Inferior parietal cortex (tissue), 1 donor: ENCODE measurements around the gene PDE4B.
"Not testable (repeated sequence)": the region's sequence is repeated elsewhere in the genome, so short reads cannot be mapped to it uniquely, and the experiment has no call there.

Experiments
- DNase-seq: peaks from one replicate; pipeline ENCODE4 v3.0.0-alpha.2; 2016; ENCODE audit errors: extremely low spot score

PDE4B gene

GRCh38 chr1:65953170-65953569 lies 160.5 kb downstream of the PDE4B start:
- DNase-seq = no peak

DNA sequence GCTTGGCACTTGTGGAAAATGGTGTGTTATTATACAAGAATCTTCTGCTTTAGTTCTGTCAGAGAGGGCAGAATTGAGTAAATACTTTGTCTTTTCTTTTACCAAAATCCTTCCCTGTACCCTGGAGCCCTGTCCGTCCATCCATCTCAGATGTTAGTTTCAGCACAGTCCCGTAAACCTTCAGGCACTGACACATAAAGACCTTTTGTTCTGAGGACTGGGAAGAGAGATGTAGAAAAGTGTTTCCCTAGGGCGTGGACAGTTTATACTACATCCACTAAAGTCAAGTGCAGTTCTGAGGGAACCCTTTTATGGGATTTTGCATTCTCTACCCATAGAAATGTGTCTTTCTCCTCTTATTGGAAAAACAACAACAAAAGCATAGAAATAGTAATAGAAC lies 162.4 kb downstream of the PDE4B start:
- DNase-seq = no peak

- no peak for DNase-seq
Observed at GRCh38 chr1:65955503-65955902, 162.8 kb downstream of the PDE4B start.

DNA sequence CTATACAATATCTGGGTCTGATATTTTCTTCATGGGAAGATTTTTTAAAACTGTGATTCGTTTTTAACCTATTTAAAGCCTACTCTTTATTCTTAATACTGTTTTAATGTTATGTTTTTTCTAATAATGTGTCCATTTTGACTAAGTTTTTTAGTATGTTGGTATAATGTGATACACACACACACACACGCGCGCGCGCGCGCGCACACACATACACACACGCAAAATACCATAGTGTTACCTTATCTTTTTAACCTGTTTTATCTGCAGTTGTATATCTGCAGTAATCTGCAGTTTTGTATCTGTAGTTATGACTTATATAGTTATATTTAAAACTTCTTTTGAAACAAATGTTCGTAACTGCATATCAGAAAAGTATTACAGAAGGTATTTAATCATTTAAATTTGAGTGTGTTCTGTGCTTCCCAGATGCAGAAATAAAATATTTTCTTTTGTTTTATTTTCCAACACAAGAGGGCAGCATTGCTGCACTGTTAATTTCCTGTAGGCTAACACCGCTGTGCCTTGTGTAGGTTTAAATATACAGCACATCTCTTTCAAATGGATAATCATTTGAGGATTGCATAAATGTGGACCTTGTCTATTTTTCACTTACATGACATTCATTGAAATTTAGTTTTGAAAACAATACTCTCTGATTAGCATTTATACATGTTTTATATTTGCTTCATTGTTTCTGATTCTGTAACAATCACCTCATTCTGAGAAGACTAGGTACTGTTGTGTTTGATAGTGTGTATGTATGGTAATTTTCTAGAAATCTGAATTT lies 166.1 kb downstream of the PDE4B start:
- peak; percentile 95 for DNase-seq

- DNase-seq = no peak
Observed at GRCh38 chr1:65959896-65960567, 167.3 kb downstream of the PDE4B start.

DNA sequence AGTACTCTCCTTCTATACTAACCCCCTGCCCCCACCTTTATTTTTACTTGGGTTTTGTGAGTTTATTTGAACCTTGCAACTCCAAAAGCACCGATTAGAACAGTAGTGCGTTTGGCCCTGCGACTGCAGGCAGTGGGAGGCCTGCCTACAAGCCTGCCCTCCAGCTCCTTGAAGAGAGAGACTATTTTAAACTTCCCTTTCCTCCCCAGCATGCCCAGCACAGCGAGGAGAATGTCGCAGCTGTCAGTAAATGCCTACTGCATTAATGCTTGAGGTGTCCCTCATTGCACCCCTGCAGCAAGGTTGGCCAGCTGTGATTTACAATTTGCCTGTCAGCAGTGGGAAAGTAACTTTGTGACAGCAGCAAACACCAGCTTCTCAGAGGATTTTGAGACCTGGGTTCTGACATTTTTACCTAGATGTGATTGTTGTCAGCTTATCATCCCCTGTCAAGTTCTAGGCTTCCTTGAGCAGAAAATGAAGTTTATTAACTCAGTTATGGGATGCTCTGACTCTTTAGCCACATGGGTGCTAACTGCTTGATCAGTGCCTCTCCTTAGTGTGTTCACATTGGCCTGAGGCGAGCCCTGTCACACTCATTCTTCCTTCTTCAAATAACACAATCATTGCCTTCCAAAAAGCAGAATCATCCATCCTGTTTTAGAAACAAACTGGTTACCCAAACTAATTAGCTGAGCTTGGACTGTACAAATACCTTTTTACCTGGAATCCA lies 170.6 kb downstream of the PDE4B start:
- peak; percentile 38 for DNase-seq

- peak; percentile 53 for DNase-seq
Observed at GRCh38 chr1:65964123-65964522, 171.4 kb downstream of the PDE4B start.

- DNase-seq = peak; percentile 34
Observed at GRCh38 chr1:65965112-65965996, 172.7 kb downstream of the PDE4B start.

GRCh38 chr1:65967492-65967891 lies 174.8 kb downstream of the PDE4B start:
- DNase-seq = not testable (repeated sequence)

DNA sequence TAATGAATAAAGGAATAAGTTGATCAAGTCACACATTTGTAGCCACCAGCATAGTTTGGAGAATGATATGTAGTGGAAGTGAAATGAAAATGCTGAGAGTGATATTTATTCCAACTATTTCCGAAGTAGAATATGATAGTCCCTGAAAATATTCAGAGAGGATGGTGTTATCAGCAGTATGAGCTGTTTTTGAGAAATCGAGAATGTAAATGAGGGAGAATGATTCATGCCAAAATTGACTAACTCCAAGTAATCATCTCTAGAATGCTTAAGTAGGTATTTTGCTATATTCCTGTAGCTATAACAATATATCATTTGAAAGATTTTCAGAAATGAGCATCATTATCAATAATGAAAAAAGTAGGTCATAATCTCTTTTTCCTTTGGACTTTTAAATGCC lies 178.9 kb downstream of the PDE4B start:
- DNase-seq = no peak

DNA sequence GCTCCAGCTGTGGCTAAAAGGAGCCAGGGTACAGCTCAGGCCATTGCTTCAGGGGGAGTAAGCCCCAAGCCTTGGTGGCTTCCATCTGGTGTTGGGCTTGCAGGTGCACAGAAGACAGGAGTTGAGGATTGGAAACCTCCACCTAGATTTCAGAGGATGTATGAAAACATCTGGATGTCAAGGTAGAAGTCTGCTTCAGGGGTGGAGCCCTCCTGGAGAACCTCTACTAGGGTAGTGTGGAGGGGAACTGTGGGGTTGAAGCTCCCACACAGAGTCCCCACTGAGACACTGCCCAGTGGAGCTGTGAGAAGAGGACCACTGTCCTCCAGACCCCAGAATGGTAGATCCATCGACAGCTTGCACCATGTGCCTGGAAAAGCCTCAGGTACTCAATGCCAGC lies 183.0 kb downstream of the PDE4B start:
- no peak for DNase-seq

GRCh38 chr1:65979136-65980044 lies 186.7 kb downstream of the PDE4B start:
- peak; percentile 90 for DNase-seq

GRCh38 chr1:65980237-65980636 lies 187.5 kb downstream of the PDE4B start:
- DNase-seq = peak; percentile 55

GRCh38 chr1:65983500-65983899 lies 190.8 kb downstream of the PDE4B start:
- no peak for DNase-seq

DNA sequence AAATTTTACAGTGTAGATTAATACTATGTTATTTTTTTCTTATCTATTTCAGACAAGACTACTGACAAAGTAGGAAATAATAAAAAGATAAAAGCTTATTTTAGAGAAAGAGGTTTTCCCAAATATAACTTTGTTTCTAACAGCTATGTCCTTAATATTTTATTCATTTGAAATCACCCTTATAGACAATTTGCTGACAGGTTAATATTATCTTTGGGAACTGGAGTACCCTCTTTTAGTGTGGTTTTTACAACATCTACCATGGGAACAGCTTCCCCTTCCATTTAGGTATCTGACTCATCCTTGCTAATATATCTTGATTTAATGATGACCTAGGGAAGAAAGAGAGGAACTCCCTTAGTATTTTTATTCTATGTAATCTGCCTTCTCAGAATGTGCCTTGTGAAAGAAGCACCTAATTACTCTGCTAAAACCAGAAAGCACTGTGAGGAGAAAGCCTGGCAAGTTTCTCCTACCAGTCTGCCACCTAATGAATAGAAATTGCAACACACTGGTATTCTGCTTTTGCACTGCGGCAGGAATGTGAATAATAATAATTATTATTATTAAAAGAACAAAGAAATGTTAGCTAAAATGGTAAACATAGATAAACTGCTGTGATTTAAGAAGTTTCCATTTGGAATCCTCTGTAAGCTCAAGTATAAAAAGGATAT lies 192.8 kb downstream of the PDE4B start:
- DNase-seq = no peak

DNA sequence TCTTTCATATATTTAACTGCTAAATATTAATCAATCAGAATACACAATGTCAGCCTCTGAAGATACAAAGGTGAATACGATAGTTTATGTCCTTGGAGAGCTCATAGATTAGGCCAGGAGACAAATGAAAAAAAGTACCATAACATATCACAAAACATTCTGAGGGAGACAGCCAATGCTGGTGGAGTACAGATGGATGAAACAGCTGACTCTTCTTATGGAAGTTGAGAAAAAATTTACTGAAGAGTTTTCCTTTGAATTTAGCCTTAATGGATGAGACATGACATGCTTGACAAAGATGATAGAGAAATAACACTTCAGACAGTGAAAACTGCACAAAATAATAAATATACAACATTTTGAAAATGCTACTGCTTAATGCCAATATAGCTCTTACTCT lies 193.5 kb downstream of the PDE4B start:
- DNase-seq = no peak

DNA sequence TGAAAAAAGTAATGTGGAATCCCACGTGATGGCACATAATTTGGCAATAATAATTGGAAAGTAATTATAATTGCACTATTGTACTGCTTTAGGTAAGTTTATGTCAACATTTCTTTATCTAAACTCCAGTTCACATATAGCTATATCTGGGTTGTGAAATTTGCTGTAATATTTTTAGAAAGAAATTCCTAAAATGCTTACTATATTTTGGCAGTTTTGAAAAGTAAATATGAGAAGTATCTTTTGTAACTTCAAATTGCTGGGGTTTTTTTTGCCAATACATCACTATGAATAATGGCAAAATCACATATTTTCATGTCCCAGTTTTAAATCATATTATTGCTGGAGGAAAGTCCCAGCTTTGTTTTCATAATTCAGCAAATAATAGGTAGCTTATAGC lies 197.5 kb downstream of the PDE4B start:
- no peak for DNase-seq

DNA sequence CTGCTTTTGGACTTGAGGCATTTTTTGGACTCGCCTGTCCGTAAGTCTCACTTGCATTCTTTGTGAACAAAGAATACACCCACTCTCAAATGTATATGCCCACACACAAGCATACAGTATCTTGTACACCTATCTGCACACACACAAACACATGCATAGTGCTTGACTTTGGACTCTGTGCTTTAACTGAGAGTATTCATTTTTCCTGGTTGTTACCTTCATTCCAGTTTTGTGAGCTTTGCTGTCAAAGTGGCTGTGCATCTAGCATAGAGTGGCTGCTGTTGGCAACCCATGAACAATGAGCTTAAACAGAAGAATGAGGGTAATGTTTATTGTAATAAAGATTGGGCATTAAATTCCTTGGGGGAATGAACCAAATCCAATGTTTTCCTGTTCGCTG lies 199.0 kb downstream of the PDE4B start:
- DNase-seq = peak; percentile 64

- DNase-seq = peak; percentile 87
Observed at GRCh38 chr1:65992165-65992821, 199.6 kb downstream of the PDE4B start.
